Stimulated activated CD4-positive, alpha-beta T cell treated with anti-CD3 and anti-CD28 coated beads, Interleukin-12 subunit alpha, Interleukin-12 subunit beta, amount 100 ng/mL, for 48 hours (primary cell): Measurements from ENCODE around the gene PER2.

Experiments used
- DNase-seq, 3 donors: peaks; one replicate each; pipeline ENCODE4 v3.0.0-alpha.2; 2020; ENCODE audit warnings: low read depth in 2 of 3, low spot score in 1 of 3

The PER2 gene

GRCh38 chr2:238269741-238270140 lies 18.7 kb downstream of the PER2 start:
- DNase-seq: no peak

GRCh38 chr2:238267884-238268680 lies 20.3 kb downstream of the PER2 start:
- no peak for DNase-seq

GRCh38 chr2:238267341-238267710 lies 21.1 kb downstream of the PER2 start:
- DNase-seq: no peak

GRCh38 chr2:238265605-238266004 lies 22.8 kb downstream of the PER2 start:
- DNase-seq: no peak

GRCh38 chr2:238264072-238264460 lies 24.3 kb downstream of the PER2 start:
- no peak for DNase-seq

- DNase-seq: peak; percentile 57 to 61 (median 58)
Measured at GRCh38 chr2:238263204-238264071, 25.0 kb downstream of the PER2 start.

- DNase-seq: no peak
Measured at GRCh38 chr2:238262496-238263122, 25.8 kb downstream of the PER2 start.

GRCh38 chr2:238261718-238262375 lies 26.6 kb downstream of the PER2 start:
- DNase-seq: no peak

- no peak for DNase-seq
Measured at GRCh38 chr2:238260883-238261282, 27.5 kb downstream of the PER2 start.

GRCh38 chr2:238259061-238260020 lies 29.1 kb downstream of the PER2 start:
- DNase-seq: no peak

GRCh38 chr2:238257786-238258700 lies 30.4 kb downstream of the PER2 start:
- DNase-seq: no peak

GRCh38 chr2:238256594-238257104 lies 31.8 kb downstream of the PER2 start:
- DNase-seq: peak; percentile 55 to 65 (median 63)

GRCh38 chr2:238256111-238256510 lies 32.3 kb downstream of the PER2 start:
- DNase-seq: no peak

- DNase-seq: no peak
Measured at GRCh38 chr2:238255636-238256035, 32.8 kb downstream of the PER2 start.

GRCh38 chr2:238255151-238255551 lies 33.3 kb downstream of the PER2 start:
- no peak for DNase-seq

- no peak for DNase-seq
Measured at GRCh38 chr2:238254095-238254723, 34.2 kb downstream of the PER2 start.

GRCh38 chr2:238252766-238253630 lies 35.4 kb downstream of the PER2 start:
- no peak for DNase-seq
